Endodermal cell (in vitro differentiated cells): ENCODE measurements around the gene SPACDR. TPM values are rescaled to one million over a fixed set of nuclear protein-coding genes. Genes with fewer than 3 reads are reported as not detected.

Experiments used
- DNase-seq: peaks from one replicate; pipeline ENCODE4 v3.0.0-alpha.2; 2017
- H3K27ac ChIP-seq: 2 replicates; pipeline ENCODE4 v1.5.1; 2013; ENCODE audit warnings: mild to moderate bottlenecking, low read depth, low read length, moderate library complexity
- H3K27me3 ChIP-seq: 2 replicates; pipeline ENCODE4 v1.6.1; 2013; ENCODE audit warnings: mild to moderate bottlenecking, low read length, moderate library complexity; ENCODE audit not compliant: insufficient read depth, control insufficient read depth, poor library complexity, severe bottlenecking
- H3K36me3 ChIP-seq: 2 replicates; pipeline ENCODE4 v1.7.0; 2013; ENCODE audit warnings: mild to moderate bottlenecking, low read length, moderate library complexity; ENCODE audit not compliant: control insufficient read depth, insufficient read depth
- H3K4me1 ChIP-seq: one replicate; pipeline ENCODE4 v1.7.0; 2013; ENCODE audit warnings: low read length; ENCODE audit not compliant: control insufficient read depth, insufficient read depth
- H3K4me3 ChIP-seq: 2 replicates; pipeline ENCODE4 v1.5.1; 2013; ENCODE audit warnings: mild to moderate bottlenecking, low read length, moderate library complexity
- H3K9ac ChIP-seq: 2 replicates; pipeline ENCODE4 v1.6.1; 2013; ENCODE audit warnings: mild to moderate bottlenecking, low read length, moderate library complexity; ENCODE audit not compliant: poor library complexity, severe bottlenecking; ENCODE audit errors: extremely low read depth
- H3K9me3 ChIP-seq: 2 replicates; pipeline ENCODE4 v1.6.1; 2013; ENCODE audit warnings: mild to moderate bottlenecking, low read length, moderate library complexity; ENCODE audit not compliant: control insufficient read depth
- H3K27ac Mint-ChIP-seq: 2 replicates; pipeline ENCODE4 v1.8.0; 2020; ENCODE audit warnings: mixed read lengths
- H3K27me3 Mint-ChIP-seq: 2 replicates; pipeline ENCODE4 v1.8.0; 2021; ENCODE audit warnings: mild to moderate bottlenecking, mixed read lengths; ENCODE audit not compliant: insufficient read depth
- H3K36me3 Mint-ChIP-seq: 2 replicates; pipeline ENCODE4 v1.8.0; 2020; ENCODE audit warnings: low read depth, mixed read lengths
- H3K4me1 Mint-ChIP-seq: 2 replicates; pipeline ENCODE4 v1.8.0; 2020; ENCODE audit warnings: mixed read lengths
- H3K4me3 Mint-ChIP-seq: 2 replicates; pipeline ENCODE4 v1.8.0; 2020; ENCODE audit warnings: mild to moderate bottlenecking, moderate library complexity, mixed read lengths
- H3K9me3 Mint-ChIP-seq: 2 replicates; pipeline ENCODE4 v1.8.0; 2020; ENCODE audit warnings: mild to moderate bottlenecking, mixed read lengths
- WGBS, 2 experiments: methylation state at CpG; one replicate each; pipeline versions ENCODE4 v1.1.5 to v1.1.7; 2013; ENCODE audit warnings: missing lambda C conversion rate in 2 of 2, mixed read lengths in 1 of 2; ENCODE audit not compliant: insufficient coverage in 1 of 2, insufficient read length in 1 of 2; 5-methylcytosine and 5-hydroxymethylcytosine counted together
- total RNA-seq, 2 donors: library from RNA; stranded (reverse); fragmentation: NEBNext Ultra II Directional in 1 of 2; extraction: Animal tissue kit (Norgen Biotek cat#: 25700) in 1 of 2; gene quantifications; 2 replicates in 1 of 2; 3 replicates in 1 of 2; pipeline ENCODE4 v1.2.1, GENCODE V29; 2021
- TF ChIP-seq, protein P1 (sequence below): fragments of 200-600 bp; sonication (generic); conservative IDR thresholded peaks from 2 replicates; pipeline ENCODE4 v1.5.0; 2021; ENCODE audit warnings: antibody characterized with exemption, mild to moderate bottlenecking

Gene SPACDR
- total RNA-seq, 2 donors from 2014 or later, result 1.3 to 1.5 TPM

- no peaks in the 10 kb centered on the region for H3K9me3 Mint-ChIP-seq
- peaks cover 40% of the 10 kb centered on the region for H3K36me3 Mint-ChIP-seq
- Histone ChIP-seq H3K4me1 (peaks cover 24% of the 10 kb centered on the region), H3K27me3 (no peaks in the 10 kb centered on the region), H3K36me3 (peaks cover 60% of the 10 kb centered on the region), H3K4me3 (peak overlapping the region; percentile 86), H3K9ac (peak overlapping the region; percentile 62), H3K9me3 (no peaks in the 10 kb centered on the region), H3K27ac (peak overlapping the region; percentile 73)
- H3K4me3 Mint-ChIP-seq, result peak overlapping the region; percentile 81
- DNase-seq, result peak; percentile 77
- H3K27me3 Mint-ChIP-seq, result no peaks in the 10 kb centered on the region
- peaks cover 40% of the 10 kb centered on the region for H3K4me1 Mint-ChIP-seq
- TF ChIP-seq, protein P1, sequence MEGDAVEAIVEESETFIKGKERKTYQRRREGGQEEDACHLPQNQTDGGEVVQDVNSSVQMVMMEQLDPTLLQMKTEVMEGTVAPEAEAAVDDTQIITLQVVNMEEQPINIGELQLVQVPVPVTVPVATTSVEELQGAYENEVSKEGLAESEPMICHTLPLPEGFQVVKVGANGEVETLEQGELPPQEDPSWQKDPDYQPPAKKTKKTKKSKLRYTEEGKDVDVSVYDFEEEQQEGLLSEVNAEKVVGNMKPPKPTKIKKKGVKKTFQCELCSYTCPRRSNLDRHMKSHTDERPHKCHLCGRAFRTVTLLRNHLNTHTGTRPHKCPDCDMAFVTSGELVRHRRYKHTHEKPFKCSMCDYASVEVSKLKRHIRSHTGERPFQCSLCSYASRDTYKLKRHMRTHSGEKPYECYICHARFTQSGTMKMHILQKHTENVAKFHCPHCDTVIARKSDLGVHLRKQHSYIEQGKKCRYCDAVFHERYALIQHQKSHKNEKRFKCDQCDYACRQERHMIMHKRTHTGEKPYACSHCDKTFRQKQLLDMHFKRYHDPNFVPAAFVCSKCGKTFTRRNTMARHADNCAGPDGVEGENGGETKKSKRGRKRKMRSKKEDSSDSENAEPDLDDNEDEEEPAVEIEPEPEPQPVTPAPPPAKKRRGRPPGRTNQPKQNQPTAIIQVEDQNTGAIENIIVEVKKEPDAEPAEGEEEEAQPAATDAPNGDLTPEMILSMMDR, result no peak
- 3% methylated on average over 22 to 81 of the region's 81 CpGs for WGBS, 2 experiments
- peak overlapping the region; percentile 95 for H3K27ac Mint-ChIP-seq
These were observed 28.4 kb downstream of the SPACDR start for GRCh38 chr7:100435401-100436304.

GRCh38 chr7:100434297-100435144 lies 29.5 kb downstream of the SPACDR start:
- peak; percentile 46 for DNase-seq
- H3K9me3 ChIP-seq, result no peaks in the 10 kb centered on the region
- H3K4me1 ChIP-seq, result peaks cover 24% of the 10 kb centered on the region
- Mint-ChIP-seq H3K9me3 (no peaks in the 10 kb centered on the region), H3K27me3 (no peaks in the 10 kb centered on the region), H3K4me3 (peak overlapping the region; percentile 81), H3K27ac (peak overlapping the region; percentile 91), H3K36me3 (peaks cover 40% of the 10 kb centered on the region), H3K4me1 (peaks cover 43% of the 10 kb centered on the region)
- H3K27ac ChIP-seq, result no peak overlapping the region
- whole genome bisulfite sequencing, 2 experiments, result 89 to 90% methylated on average over 18 to 22 of the region's 22 CpGs
- H3K27me3 ChIP-seq, result no peaks in the 10 kb centered on the region
- H3K9ac ChIP-seq, result peak overlapping the region; percentile 62
- H3K36me3 ChIP-seq, result peaks cover 60% of the 10 kb centered on the region
- TF ChIP-seq, protein P1, result no peak
- peak overlapping the region; percentile 86 for H3K4me3 ChIP-seq

- Histone ChIP-seq H3K36me3 (peaks cover 54% of the 10 kb centered on the region), H3K27me3 (no peaks in the 10 kb centered on the region), H3K9ac (no peak overlapping the region), H3K4me1 (peaks cover 24% of the 10 kb centered on the region), H3K9me3 (no peaks in the 10 kb centered on the region), H3K27ac (no peak overlapping the region), H3K4me3 (peak overlapping the region; percentile 97)
- H3K27ac Mint-ChIP-seq, result peak overlapping the region; percentile 91
- no peaks in the 10 kb centered on the region for H3K27me3 Mint-ChIP-seq
- TF ChIP-seq, protein P1, result no peak
- DNase-seq, result no peak
- H3K4me3 Mint-ChIP-seq, result peak overlapping the region; percentile 89
- H3K36me3 Mint-ChIP-seq, result peaks cover 40% of the 10 kb centered on the region
- no peaks in the 10 kb centered on the region for H3K9me3 Mint-ChIP-seq
- WGBS, 2 experiments, result 86 to 88% methylated on average over 5 to 10 of the region's 10 CpGs
- peaks cover 43% of the 10 kb centered on the region for H3K4me1 Mint-ChIP-seq
These were observed 30.3 kb downstream of the SPACDR start for GRCh38 chr7:100433592-100434296.
